BJ (cell line): Measurements from ENCODE around the gene MYO1D. TPM values are rescaled to one million over a fixed set of nuclear protein-coding genes. Genes with fewer than 3 reads are reported as not detected.

Experiments used
- CTCF ChIA-PET: fragments of 350-600 bp; formaldehyde crosslinking; extraction: SDS; loops from one replicate; lab custom pipeline; 2021; ENCODE audit warnings: antibody characterized with exemption, inconsistent platforms; lab: Yijun Ruan, JAX
- POLR2A ChIA-PET: fragments of 300-600 bp; sonication (Branson Sonifier 250); formaldehyde crosslinking; extraction: SDS; loops from one replicate; lab custom pipeline; 2021; ENCODE audit warnings: antibody characterized with exemption; lab: Charles Lee
- DNase-seq: peaks from one replicate; pipeline ENCODE4 v3.0.0-alpha.2; 2011; ENCODE audit warnings: low read depth
- H3K27me3 ChIP-seq: 2 replicates; pipeline ENCODE4 v1.6.0; 2011; ENCODE audit warnings: low read length; ENCODE audit not compliant: control insufficient read depth, insufficient read depth
- H3K36me3 ChIP-seq: 2 replicates; pipeline ENCODE4 v1.5.1; 2011; ENCODE audit warnings: low read length; ENCODE audit not compliant: control insufficient read depth, insufficient read depth
- H3K4me3 ChIP-seq: 2 replicates; pipeline ENCODE4 v1.5.1; 2011; ENCODE audit warnings: low read depth, mild to moderate bottlenecking, control low read depth, low read length
- polyA plus RNA-seq: library from polyadenylated mRNA; depleted of rRNA; stranded (reverse); fragments of >200 nt; gene quantifications from 2 replicates; pipeline ENCODE4 v1.2.3, GENCODE V29; 2011
- TF ChIP-seq, protein P1 (sequence below): IDR thresholded peaks from 2 replicates; pipeline ENCODE4 v1.5.1; 2011; ENCODE audit warnings: low read depth, mild to moderate bottlenecking, control low read depth, inconsistent platforms, low read length, moderate library complexity; ENCODE audit not compliant: insufficient read depth

The MYO1D gene
- polyA plus RNA-seq, 1 experiment = 23.6 TPM

- Histone ChIP-seq H3K27me3 (no peaks in the 10 kb centered on the region), H3K36me3 (no peaks in the 10 kb centered on the region), H3K4me3 (no peak overlapping the region)
- ChIA-PET POLR2A (no interaction called here), CTCF (no interaction called here)
- DNase-seq = no peak
- TF ChIP-seq, protein P1, sequence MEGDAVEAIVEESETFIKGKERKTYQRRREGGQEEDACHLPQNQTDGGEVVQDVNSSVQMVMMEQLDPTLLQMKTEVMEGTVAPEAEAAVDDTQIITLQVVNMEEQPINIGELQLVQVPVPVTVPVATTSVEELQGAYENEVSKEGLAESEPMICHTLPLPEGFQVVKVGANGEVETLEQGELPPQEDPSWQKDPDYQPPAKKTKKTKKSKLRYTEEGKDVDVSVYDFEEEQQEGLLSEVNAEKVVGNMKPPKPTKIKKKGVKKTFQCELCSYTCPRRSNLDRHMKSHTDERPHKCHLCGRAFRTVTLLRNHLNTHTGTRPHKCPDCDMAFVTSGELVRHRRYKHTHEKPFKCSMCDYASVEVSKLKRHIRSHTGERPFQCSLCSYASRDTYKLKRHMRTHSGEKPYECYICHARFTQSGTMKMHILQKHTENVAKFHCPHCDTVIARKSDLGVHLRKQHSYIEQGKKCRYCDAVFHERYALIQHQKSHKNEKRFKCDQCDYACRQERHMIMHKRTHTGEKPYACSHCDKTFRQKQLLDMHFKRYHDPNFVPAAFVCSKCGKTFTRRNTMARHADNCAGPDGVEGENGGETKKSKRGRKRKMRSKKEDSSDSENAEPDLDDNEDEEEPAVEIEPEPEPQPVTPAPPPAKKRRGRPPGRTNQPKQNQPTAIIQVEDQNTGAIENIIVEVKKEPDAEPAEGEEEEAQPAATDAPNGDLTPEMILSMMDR = no peak
Measured at GRCh38 chr17:32536736-32537643, 339.9 kb downstream of the MYO1D start.

DNA sequence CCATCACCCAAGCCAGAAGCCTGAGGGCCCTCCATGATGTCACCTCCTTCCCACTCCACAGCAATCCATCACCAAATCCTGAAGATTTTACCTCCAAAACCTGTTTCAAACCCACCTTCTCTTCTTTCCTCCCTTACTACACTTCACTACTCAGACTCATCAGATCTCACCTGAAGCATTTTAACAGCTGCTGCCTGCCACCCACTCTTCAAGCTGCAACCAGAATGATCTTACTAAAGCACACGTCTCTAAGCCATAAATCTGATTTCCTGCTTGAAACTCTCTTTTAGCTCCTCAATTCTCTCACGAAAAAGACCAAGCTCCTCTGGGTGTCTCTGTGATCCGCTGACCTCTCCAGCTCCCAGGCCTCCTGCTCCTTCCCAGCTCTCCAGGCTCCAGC lies 343.6 kb downstream of the MYO1D start:
- no peaks in the 10 kb centered on the region; the same call in 1 of the 2 replicates for H3K36me3 ChIP-seq
- ChIA-PET POLR2A (no interaction called here), CTCF (interaction anchor here (0.5 to 1.2 kb wide), 2 partner anchors 19 to 29 kb away, joined by 3 to 4 read pairs; no protein-coding TSS in a partner anchor)
- H3K4me3 ChIP-seq = no peak overlapping the region
- H3K27me3 ChIP-seq = no peaks in the 10 kb centered on the region
- no peak for DNase-seq
- TF ChIP-seq, protein P1 = no peak

- TF ChIP-seq, protein P1 = no peak
- CTCF ChIA-PET = no interaction called here
- POLR2A ChIA-PET = no interaction called here
- no peak overlapping the region for H3K4me3 ChIP-seq
- no peaks in the 10 kb centered on the region; the same call in 1 of the 2 replicates for H3K27me3 ChIP-seq
- DNase-seq = no peak
- H3K36me3 ChIP-seq = no peaks in the 10 kb centered on the region; the same call in 1 of the 2 replicates
Measured at GRCh38 chr17:32529604-32530003, 347.3 kb downstream of the MYO1D start.

GRCh38 chr17:32528825-32529224 lies 348.1 kb downstream of the MYO1D start:
- H3K36me3 ChIP-seq = no peaks in the 10 kb centered on the region; the same call in 1 of the 2 replicates
- ChIA-PET CTCF (no interaction called here), POLR2A (no interaction called here)
- no peak for DNase-seq
- no peak overlapping the region for H3K4me3 ChIP-seq
- no peaks in the 10 kb centered on the region; the same call in 1 of the 2 replicates for H3K27me3 ChIP-seq
- TF ChIP-seq, protein P1 = no peak

DNA sequence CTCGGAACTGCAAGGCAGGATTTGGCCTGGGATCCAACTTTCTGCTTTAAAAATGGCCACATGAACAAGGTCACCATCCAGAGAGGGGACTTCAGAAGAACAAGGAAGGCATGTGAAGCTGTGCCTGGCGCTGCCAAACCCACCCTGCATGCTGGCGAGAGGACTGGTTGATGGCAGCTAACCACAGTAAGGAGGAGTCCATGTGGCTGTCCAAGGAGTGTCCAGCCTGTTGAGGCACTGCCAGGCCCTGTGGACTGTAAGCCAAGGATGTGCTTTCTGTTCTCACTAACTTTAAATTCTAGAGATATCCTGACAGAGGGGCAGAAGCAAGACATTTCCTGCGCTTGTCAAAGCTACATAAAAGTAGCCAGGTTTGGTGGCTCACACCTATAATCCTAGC lies 349.8 kb downstream of the MYO1D start:
- Histone ChIP-seq H3K4me3 (no peak overlapping the region), H3K27me3 (no peaks in the 10 kb centered on the region; the same call in 1 of the 2 replicates), H3K36me3 (no peaks in the 10 kb centered on the region; the same call in 1 of the 2 replicates)
- no peak for DNase-seq
- TF ChIP-seq, protein P1 = no peak
- CTCF ChIA-PET = no interaction called here
- POLR2A ChIA-PET = no interaction called here
